Thoracic aorta (tissue), 2 donors: ENCODE measurements around the gene CPNE4. TPM values are rescaled to one million over a fixed set of nuclear protein-coding genes. Genes with fewer than 3 reads are reported as not detected.

ENCODE experiments used
- ATAC-seq: fragments of 150-250 bp; one replicate; pipeline ENCODE4 v1.8.0; 2017; ENCODE audit warnings: low read depth; ENCODE audit not compliant: insufficient number of reproducible peaks, low FRiP score
- DNase-seq: peaks from one replicate; pipeline ENCODE4 v3.0.0-alpha.2; 2020; ENCODE audit warnings: low spot score
- H3K27ac ChIP-seq, 2 donors: fragments of 200-600 bp; sonication (generic); 1 replicate in 1 of 2; 2 replicates in 1 of 2; pipeline ENCODE4 v1.5.1; 2016; ENCODE audit warnings: mild to moderate bottlenecking in 2 of 2, moderate library complexity in 2 of 2
- H3K27me3 ChIP-seq: fragments of 200-600 bp; sonication (generic); replicated peaks from 2 replicates; pipeline ENCODE4 v1.6.0; 2016; ENCODE audit warnings: mild to moderate bottlenecking; ENCODE audit not compliant: insufficient read depth
- H3K36me3 ChIP-seq: fragments of 200-600 bp; sonication (generic); one replicate; pipeline ENCODE4 v1.5.1; 2016
- H3K4me1 ChIP-seq, 2 donors: fragments of 200-600 bp; sonication (generic); 1 replicate in 1 of 2; 2 replicates in 1 of 2; pipeline versions ENCODE4 v1.5.1 to v1.6.0; 2016; ENCODE audit warnings: low read depth in 2 of 2, mild to moderate bottlenecking in 1 of 2; ENCODE audit not compliant: control insufficient read depth in 1 of 2
- H3K4me3 ChIP-seq: fragments of 200-600 bp; sonication (generic); 2 replicates; pipeline ENCODE4 v1.5.1; 2016; ENCODE audit warnings: mild to moderate bottlenecking
- H3K9me3 ChIP-seq: fragments of 200-600 bp; sonication (generic); 2 replicates; pipeline ENCODE4 v1.5.1; 2016
- total RNA-seq, 2 donors: library from RNA; depleted of rRNA; stranded (reverse); fragments of >200 nt; gene quantifications; one replicate each; pipeline versions ENCODE4 v1.1.0 to v1.2.3, GENCODE V29; 2016
- TF ChIP-seq, protein P1 (sequence below): fragments of 200-600 bp; sonication (generic); IDR thresholded peaks from one replicate; pipeline ENCODE4 v1.5.1; 2019; ENCODE audit warnings: antibody characterized with exemption

The CPNE4 gene
- total RNA-seq, 2 donors from 2014 or later = 0.54 to 4.9 TPM

DNA sequence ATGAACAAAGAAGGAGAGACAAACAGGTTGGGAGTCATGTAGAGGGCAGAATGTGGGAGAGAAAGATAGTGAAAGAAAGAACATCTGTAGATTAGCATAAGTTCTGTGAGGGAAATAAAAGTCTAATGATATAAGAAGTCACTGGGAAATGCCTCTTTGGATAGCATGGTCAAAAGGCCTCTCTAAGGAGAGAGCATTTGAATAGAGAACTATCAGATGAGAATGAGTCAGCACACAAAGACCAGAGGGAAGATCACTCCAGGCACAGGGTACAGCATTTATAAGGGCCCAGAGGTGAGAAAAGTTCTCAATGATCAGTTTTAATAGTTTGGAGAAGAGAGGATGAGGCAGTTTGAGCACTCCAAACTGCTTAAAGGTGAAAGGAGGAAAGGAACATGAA lies 7.9 kb upstream of the CPNE4 start:
- no peak overlapping the region for H3K4me3 ChIP-seq
- no peaks in the 10 kb centered on the region for H3K9me3 ChIP-seq
- no peaks in the 10 kb centered on the region for H3K27me3 ChIP-seq
- no peak for ATAC-seq
- no peaks in the 10 kb centered on the region for H3K4me1 ChIP-seq
- TF ChIP-seq, protein P1, sequence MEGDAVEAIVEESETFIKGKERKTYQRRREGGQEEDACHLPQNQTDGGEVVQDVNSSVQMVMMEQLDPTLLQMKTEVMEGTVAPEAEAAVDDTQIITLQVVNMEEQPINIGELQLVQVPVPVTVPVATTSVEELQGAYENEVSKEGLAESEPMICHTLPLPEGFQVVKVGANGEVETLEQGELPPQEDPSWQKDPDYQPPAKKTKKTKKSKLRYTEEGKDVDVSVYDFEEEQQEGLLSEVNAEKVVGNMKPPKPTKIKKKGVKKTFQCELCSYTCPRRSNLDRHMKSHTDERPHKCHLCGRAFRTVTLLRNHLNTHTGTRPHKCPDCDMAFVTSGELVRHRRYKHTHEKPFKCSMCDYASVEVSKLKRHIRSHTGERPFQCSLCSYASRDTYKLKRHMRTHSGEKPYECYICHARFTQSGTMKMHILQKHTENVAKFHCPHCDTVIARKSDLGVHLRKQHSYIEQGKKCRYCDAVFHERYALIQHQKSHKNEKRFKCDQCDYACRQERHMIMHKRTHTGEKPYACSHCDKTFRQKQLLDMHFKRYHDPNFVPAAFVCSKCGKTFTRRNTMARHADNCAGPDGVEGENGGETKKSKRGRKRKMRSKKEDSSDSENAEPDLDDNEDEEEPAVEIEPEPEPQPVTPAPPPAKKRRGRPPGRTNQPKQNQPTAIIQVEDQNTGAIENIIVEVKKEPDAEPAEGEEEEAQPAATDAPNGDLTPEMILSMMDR = no peak
- no peak overlapping the region for H3K27ac ChIP-seq
- no peak for DNase-seq
- no peaks in the 10 kb centered on the region for H3K36me3 ChIP-seq

GRCh38 chr3:132038198-132038825 lies 3.5 kb upstream of the CPNE4 start:
- H3K27me3 ChIP-seq = no peaks in the 10 kb centered on the region
- no peak overlapping the region for H3K4me3 ChIP-seq
- H3K4me1 ChIP-seq = peaks cover 3 to 12% of the 10 kb centered on the region in 2 donors
- H3K36me3 ChIP-seq = no peaks in the 10 kb centered on the region
- ATAC-seq (no peak), DNase-seq (no peak)
- no peak overlapping the region for H3K27ac ChIP-seq
- H3K9me3 ChIP-seq = no peaks in the 10 kb centered on the region
- TF ChIP-seq, protein P1 = peak; percentile 34

DNA sequence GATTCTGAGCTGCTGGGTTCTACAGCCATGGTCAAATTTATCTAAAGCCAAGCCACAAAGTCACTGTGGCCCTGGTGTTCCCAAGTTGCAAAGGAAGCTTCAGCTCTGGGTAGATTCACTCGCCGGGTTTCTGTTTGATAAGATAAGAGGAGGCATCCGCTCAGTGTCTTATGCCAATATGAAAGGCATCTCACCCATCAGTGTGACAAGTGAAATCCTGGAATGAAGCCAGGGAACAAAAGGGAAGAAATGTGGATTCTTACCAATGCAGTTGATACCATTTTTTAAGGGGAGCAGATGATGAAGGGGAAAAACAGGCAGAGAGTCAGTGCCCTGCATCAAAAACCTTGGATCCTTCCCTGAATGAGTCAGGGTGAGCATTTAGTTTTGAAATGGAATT lies 2.8 kb upstream of the CPNE4 start:
- Histone ChIP-seq H3K9me3 (no peaks in the 10 kb centered on the region), H3K27me3 (no peaks in the 10 kb centered on the region), H3K4me1 (peaks cover 3 to 12% of the 10 kb centered on the region in 2 donors), H3K4me3 (no peak overlapping the region), H3K36me3 (no peaks in the 10 kb centered on the region), H3K27ac (no peak overlapping the region)
- DNase-seq (no peak), ATAC-seq (no peak)
- TF ChIP-seq, protein P1 = no peak

- TF ChIP-seq, protein P1 = no peak
- H3K27ac ChIP-seq = no peak overlapping the region
- peaks cover 3 to 12% of the 10 kb centered on the region in 2 donors for H3K4me1 ChIP-seq
- no peaks in the 10 kb centered on the region for H3K9me3 ChIP-seq
- DNase-seq = no peak
- no peaks in the 10 kb centered on the region for H3K27me3 ChIP-seq
- no peak overlapping the region for H3K4me3 ChIP-seq
- ATAC-seq = no peak
- no peaks in the 10 kb centered on the region for H3K36me3 ChIP-seq
Observed at GRCh38 chr3:132037056-132037455, 2.2 kb upstream of the CPNE4 start.

GRCh38 chr3:132034097-132034485 lies 723 bp downstream of the CPNE4 start:
- Histone ChIP-seq H3K36me3 (no peaks in the 10 kb centered on the region), H3K9me3 (no peaks in the 10 kb centered on the region), H3K27me3 (no peaks in the 10 kb centered on the region), H3K4me1 (peaks cover 3 to 12% of the 10 kb centered on the region in 2 donors), H3K27ac (no peak overlapping the region), H3K4me3 (peak overlapping the region; percentile 71)
- no peak for ATAC-seq
- no peak for DNase-seq
- TF ChIP-seq, protein P1 = no peak
